GM12891 (cell line): ENCODE results near the gene KRTAP4-16.
"Not testable (repeated sequence)": the region's sequence is repeated elsewhere in the genome, so short reads cannot be mapped to it uniquely, and the experiment has no call there.

Experiments used
- PAX5 ChIP-seq: IDR thresholded peaks from 2 replicates; pipeline ENCODE4 v1.6.1; 2011; ENCODE audit warnings: low read length, moderate library complexity, mild to moderate bottlenecking; ENCODE audit not compliant: insufficient read depth, severe bottlenecking
- POLR2A ChIP-seq: IDR thresholded peaks from 2 replicates; pipeline ENCODE4 v1.6.1; 2011; ENCODE audit warnings: low read depth, low read length, control low read depth
- POLR2AphosphoS5 ChIP-seq: IDR thresholded peaks from 2 replicates; pipeline ENCODE4 v1.6.1; 2011; ENCODE audit warnings: low read depth, low read length, control low read depth
- POU2F2 ChIP-seq: IDR thresholded peaks from 2 replicates; pipeline ENCODE4 v1.6.1; 2011; ENCODE audit warnings: low read depth, mild to moderate bottlenecking, control low read depth, low read length, moderate library complexity
- SPI1 ChIP-seq: IDR thresholded peaks from 2 replicates; pipeline ENCODE4 v1.6.1; 2011; ENCODE audit warnings: low read depth, low read length, control low read depth
- TAF1 ChIP-seq: IDR thresholded peaks from 2 replicates; pipeline ENCODE4 v1.6.1; 2011; ENCODE audit warnings: low read depth, low read length, control low read depth

- TF ChIP-seq TAF1, POLR2AphosphoS5, POLR2A, POU2F2, PAX5, SPI1: not testable (repeated sequence)
Measured at GRCh38 chr17:41139865-41140264, 37.9 kb upstream of the KRTAP4-16 start.
